GM19328 (cell line): ENCODE results near the gene CD19.
"Not testable (repeated sequence)": the region's sequence is repeated elsewhere in the genome, so short reads cannot be mapped to it uniquely, and the experiment has no call there.

Experiments
- ATAC-seq: cut with Tn5 transposase; IDR thresholded peaks from one replicate; pipeline ENCODE4 v1.9.1; 2021; ENCODE audit warnings: mild to moderate bottlenecking, moderate library complexity; ENCODE audit not compliant: unreplicated experiment

The CD19 gene

DNA sequence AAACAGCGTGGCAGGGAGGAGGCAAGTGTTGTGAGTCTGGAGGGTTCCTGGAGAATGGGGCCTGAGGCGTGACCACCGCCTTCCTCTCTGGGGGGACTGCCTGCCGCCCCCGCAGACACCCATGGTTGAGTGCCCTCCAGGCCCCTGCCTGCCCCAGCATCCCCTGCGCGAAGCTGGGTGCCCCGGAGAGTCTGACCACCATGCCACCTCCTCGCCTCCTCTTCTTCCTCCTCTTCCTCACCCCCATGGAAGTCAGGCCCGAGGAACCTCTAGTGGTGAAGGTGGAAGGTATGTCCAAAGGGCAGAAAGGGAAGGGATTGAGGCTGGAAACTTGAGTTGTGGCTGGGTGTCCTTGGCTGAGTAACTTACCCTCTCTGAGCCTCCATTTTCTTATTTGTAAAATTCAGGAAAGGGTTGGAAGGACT is at the start of gene CD19:
CD19 (plus strand) TSS at position 171 of the 425 bp plus-strand sequence; CDS start at position 201, 30 bp downstream.
- ATAC-seq: no peak

- no peak for ATAC-seq
These were observed 49.1 kb upstream of the CD19 start for GRCh38 chr16:28882551-28883160.

DNA sequence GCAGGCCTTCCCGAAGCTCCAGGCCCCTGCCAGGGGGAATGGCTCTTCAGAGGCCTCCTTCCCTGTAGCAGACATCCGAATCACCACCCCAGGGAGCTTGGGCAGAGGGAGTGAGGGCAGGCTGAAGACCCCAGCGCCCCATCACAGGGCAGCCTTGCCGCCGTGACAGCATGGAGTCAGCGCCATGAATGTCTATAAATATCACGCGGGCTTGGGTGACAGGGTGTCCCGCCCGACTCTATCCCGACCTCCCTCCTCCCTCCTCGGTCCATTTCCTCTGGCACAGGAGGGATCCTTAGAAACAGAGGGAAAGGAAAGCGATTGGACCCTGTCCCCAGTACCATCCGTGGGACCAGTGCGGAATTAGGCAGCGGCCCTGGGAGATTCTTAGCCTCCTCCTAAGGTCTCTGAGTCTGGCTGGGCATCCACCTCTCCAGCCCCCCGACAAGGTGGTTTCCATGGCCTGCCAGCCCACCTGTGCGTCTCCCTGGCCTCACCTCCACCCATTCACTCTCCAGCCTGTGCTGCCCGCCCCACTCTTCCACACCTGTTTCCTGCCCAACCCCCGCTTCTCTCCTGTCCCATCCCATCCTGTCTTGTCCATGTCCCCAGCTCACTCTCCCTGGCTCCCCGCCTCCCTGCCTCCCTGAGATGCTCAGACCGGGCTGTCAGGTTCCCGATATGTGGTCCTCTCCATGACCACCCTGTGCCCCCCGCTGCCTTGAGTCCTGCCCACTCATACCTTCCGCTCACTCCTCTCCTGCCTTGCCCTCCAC is 48.4 kb upstream of the CD19 start:
- ATAC-seq: no peak

DNA sequence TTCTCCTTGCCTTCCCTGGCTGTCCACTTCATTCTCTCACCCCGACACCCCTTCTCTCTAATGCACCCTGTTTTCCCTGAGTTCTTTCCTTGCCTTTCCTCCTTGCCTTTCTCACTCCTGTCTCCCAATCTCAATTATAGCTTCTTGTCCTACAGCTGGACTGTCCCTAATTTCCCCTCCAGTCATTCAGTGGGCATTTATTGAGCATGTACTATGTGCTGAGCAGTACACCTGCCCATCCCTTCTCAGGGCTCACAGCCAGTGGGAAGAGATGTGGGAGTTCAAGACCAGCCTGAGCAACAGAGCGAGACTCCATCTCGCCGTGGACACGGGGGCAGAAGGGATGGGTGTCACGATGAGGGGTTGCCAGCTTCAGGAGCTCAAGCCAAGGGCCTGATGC is 47.7 kb upstream of the CD19 start:
- ATAC-seq: no peak

DNA sequence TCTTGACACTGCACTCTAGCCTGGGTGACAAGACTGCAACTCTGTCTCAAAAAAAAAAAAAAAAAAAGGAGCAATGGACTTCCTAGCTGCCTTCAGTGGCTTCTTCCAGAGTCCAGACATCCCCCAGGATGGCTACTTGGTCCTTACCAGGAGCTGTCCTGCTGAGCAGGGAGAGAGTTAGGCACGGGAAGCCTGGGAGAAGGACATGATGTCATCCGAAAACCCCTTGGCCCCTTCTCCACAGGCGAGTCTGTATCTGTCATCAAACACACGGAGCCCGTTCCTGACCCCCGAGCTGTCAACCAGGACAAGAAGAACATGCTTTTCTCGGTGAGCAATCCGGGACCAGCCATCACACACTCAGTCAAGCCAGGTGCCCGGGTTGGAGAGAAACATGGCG is 44.8 kb upstream of the CD19 start:
- no peak for ATAC-seq

- ATAC-seq: not testable (repeated sequence)
These were observed 41.4 kb upstream of the CD19 start for GRCh38 chr16:28890355-28890754.

DNA sequence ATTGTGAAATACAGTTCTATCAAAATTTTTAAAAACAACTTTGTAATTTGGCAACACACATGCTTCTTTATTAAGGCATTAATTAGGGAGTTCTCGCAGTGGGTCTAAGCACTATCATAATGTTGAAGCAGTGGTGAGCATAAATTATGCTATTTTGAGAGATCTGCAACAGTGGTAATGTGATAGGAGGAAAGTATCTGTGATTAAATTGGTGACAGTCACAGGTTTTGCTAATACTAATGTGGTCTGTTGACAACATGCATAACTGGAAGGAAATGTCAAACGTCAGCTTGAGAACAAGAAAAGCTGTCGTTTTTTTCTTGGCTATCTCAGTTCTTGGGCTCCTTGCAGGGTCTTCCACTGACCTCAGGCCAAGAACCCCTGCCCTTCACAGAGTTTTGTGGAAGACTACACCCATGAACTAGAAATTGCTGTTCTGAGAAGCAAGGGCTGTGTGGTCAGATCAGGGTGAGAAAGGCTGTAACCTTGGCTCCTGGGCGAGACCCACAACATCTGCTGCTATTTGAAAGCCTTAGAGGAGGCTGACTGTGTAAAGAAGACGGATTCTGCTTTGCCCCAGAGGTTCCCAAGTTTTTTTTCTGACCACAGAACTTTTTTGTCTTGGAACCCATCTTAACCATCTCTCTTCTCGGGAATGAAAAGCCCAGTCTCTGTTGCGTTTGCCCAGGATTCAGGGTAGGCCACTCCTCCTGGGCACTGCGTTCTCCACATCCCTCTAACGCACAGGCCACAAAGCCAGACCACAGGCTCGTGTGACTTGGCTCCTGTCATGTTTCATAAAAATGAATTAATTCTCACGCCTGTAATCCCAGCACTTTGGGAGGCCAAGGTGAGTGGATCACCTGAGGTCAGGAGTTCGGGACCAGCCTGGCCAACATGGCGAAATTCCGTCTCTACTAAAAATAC is 39.5 kb upstream of the CD19 start:
- no peak for ATAC-seq

- no peak for ATAC-seq
These were observed 38.5 kb upstream of the CD19 start for GRCh38 chr16:28893291-28893690.

DNA sequence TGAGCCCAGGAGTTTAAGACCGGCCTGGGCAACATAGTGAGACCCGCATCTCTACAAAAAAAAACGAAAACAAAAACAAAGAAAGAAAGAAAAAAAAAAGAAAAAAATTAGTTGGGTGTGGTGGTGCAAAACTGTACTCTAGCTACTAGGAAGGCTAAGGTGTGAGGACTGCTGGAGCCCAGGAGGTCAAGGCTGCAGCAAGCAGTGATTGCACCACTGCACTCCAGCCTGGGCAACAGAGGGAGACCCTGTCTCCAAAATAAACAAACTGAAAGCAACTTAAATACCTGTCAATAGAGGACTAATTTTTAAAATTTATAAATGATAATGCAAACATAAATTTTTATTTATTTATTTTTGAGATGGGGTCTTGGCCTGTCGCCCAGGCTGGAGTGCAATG is 36.2 kb upstream of the CD19 start:
- no peak for ATAC-seq

DNA sequence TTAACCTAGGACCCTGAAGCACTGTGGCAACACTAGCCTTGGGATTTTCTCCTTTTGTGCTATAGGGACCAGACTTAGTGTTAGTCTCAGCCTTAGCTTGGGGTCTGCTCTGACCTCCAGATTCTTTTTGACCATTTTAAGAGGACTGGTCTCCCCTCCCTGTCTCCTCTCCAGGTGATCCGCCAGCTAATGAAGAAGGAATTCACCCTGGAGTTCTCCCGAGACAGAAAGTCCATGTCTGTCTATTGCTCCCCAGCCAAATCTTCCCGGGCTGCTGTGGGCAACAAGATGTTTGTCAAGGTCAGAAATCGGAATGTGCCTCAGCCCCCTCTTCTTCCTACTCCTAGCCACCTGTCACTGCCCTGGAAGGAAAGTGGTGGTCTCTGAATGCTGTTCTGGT is 33.9 kb upstream of the CD19 start:
- ATAC-seq: no peak

DNA sequence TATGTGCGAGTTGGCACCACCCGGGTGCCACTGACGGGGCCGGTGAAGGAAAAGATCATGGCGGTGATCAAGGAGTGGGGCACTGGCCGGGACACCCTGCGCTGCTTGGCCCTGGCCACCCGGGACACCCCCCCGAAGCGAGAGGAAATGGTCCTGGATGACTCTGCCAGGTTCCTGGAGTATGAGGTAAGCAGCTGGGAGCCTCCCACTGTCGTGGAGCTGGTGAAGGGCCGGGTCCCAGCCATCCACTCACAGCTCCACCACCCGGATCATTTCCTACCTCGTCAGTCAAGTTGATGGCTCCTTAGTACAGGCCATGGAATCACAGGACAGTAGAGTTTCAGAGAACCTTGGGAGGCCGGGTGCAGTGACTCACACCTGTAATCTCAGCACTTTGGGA is 33.5 kb upstream of the CD19 start:
- no peak for ATAC-seq

DNA sequence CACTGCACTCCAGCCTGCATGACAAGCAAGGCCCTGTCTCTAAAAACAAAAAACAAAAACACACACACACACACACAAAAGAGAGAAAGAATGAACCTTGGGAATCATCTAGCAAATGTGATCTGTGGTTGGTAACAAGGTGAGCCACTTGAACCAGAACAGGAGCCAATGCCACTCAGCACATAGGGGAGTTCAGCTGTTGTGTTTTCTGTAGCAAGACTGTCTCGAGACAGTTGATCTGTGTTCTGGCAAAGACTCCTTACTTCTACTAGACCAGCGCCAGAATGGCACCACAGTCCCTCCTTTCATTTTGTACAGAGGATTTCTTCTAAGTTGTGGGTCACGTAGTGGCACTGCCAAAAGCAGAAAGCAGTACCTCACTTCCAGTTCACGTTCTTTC is 32.8 kb upstream of the CD19 start:
- ATAC-seq: no peak

GRCh38 chr16:28899882-28900590 is 31.7 kb upstream of the CD19 start:
- no peak for ATAC-seq

GRCh38 chr16:28900601-28901000 is 31.2 kb upstream of the CD19 start:
- ATAC-seq: no peak

DNA sequence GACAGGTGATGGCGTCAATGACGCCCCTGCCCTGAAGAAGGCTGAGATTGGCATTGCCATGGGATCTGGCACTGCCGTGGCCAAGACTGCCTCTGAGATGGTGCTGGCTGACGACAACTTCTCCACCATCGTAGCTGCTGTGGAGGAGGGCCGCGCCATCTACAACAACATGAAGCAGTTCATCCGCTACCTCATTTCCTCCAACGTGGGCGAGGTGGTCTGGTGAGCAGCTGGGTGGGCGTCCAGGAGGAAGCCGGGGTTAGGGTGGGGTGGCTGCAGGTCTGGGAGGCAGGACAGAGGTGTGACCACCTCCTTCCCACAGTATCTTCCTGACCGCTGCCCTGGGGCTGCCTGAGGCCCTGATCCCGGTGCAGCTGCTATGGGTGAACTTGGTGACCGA is 29.9 kb upstream of the CD19 start:
- no peak for ATAC-seq

GRCh38 chr16:28902909-28903308 is 28.9 kb upstream of the CD19 start:
- ATAC-seq: no peak

DNA sequence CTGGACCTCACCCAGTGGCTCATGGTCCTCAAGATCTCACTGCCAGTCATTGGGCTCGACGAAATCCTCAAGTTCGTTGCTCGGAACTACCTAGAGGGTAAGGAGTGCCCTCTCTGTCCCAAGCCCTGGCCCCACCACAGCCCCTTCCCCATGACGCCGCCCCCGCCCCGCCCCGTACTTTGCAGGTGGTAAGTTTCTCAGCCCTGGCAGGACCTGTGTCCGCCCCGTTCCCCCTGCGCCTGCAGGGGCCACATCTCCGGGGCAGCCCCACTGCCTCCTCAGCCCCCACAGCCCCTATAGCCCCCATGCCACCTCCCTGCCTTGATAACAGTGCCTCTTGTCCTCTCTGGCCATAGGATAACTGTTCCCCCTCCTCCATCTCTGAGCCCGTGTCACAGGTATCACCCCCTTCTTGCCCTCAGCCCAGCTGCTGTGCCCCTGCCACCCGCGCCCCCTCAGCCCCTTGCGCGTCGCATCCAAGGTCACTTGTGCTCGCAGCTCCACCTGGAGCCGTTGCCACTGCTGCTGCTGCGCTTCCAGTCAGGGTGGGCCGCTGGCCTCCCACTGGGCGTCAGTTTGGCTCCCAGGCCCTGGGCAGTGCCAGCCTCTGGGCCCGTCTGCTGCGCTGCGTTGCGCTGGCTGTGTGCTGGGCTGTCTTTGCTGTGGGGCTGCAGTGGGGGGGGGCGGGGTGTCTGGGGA is 28.3 kb upstream of the CD19 start:
- ATAC-seq: no peak

DNA sequence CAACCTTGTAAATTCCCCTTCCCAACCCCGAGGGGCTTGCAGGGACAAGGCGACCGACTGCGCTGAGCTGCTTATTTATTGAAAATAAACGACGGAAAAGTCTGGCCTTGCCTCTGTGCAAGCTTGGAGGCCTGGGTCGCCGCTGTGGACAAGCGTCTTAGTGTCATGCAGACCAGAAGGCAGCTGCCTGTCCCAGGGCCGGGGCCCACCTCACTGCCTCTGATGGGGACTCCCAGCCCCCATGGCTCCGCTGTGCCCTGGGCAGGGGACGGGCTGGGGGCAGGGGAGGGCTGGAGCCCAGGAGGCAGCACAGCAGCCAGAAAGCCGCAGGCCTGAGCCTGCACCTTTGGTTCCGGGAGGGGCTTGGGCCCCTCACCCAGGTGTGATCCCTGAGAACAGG is 27.4 kb upstream of the CD19 start:
- no peak for ATAC-seq

GRCh38 chr16:28904828-28905227 is 26.9 kb upstream of the CD19 start:
- no peak for ATAC-seq

GRCh38 chr16:28905229-28905754 is 26.5 kb upstream of the CD19 start:
- ATAC-seq: no peak
